ENCODE results near the gene OSBPL10.

- no peak for TF ChIP-seq CTCF (IDR thresholded peaks at IDR 0.05; ENCODE audit: low read depth, low read length)
- TF ChIP-seq EZH2phosphoT487 (IDR thresholded peaks at IDR 0.05; ENCODE audit: low read depth) = no peak
Observed at GRCh38 chr3:31664031-31664430, 317.0 kb downstream of the OSBPL10 start.
